Tibial nerve (tissue), 3 donors: ENCODE results near the gene ALDH18A1.

Source experiments
- POLR2A ChIP-seq, 2 donors: fragments of 450-650 bp; IDR thresholded peaks; one replicate each; pipeline ENCODE4 v1.6.1; 2017; ENCODE audit warnings: antibody characterized with exemption in 2 of 2, mild to moderate bottlenecking in 2 of 2, moderate library complexity in 2 of 2
- TF ChIP-seq, protein P1 (sequence below), 5 experiments: fragments of 200-600 bp in 3 of 5; fragments of 450-650 bp in 2 of 5; sonication (generic) in 3 of 5; IDR thresholded peaks; one replicate each; pipeline ENCODE4 v1.5.1; 2016 to 2019; ENCODE audit warnings: antibody characterized with exemption in 5 of 5, mild to moderate bottlenecking in 3 of 5, moderate library complexity in 2 of 5

DNA sequence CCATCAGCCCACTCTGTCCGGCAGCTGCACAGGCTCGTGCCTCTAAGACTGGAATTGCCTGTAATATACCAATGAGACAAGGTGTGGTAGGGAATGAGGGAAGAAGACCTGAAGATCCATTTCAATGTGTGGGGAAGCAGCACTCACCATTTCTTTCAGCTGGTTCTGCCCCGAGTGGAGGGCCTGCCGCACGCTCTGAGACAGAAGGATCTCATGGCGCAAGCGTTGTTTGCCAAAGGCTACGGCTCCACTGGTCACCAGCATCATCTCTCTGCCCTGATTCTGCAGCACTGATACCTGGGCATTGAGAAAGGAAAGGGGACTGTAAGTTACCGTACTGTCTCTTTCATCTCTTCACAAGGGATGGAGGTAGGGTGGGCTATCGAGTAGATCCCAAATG is 19.4 kb downstream of the ALDH18A1 start:
- TF ChIP-seq, protein P1, sequence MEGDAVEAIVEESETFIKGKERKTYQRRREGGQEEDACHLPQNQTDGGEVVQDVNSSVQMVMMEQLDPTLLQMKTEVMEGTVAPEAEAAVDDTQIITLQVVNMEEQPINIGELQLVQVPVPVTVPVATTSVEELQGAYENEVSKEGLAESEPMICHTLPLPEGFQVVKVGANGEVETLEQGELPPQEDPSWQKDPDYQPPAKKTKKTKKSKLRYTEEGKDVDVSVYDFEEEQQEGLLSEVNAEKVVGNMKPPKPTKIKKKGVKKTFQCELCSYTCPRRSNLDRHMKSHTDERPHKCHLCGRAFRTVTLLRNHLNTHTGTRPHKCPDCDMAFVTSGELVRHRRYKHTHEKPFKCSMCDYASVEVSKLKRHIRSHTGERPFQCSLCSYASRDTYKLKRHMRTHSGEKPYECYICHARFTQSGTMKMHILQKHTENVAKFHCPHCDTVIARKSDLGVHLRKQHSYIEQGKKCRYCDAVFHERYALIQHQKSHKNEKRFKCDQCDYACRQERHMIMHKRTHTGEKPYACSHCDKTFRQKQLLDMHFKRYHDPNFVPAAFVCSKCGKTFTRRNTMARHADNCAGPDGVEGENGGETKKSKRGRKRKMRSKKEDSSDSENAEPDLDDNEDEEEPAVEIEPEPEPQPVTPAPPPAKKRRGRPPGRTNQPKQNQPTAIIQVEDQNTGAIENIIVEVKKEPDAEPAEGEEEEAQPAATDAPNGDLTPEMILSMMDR (IDR thresholded peaks at IDR 0.05) = no peak
- no peak for TF ChIP-seq POLR2A (IDR thresholded peaks at IDR 0.05)
